Mesenchymal stem cell (in vitro differentiated cells and primary cell): ENCODE data around the gene MAP6.

Experiments used
- DNase-seq: peaks from one replicate; pipeline ENCODE4 v3.0.0-alpha.2; 2013
- H2AFZ ChIP-seq: one replicate; pipeline ENCODE4 v1.6.1; 2013; ENCODE audit warnings: low read depth, mild to moderate bottlenecking, control low read depth, inconsistent platforms, low read length, moderate library complexity
- H2AK5ac ChIP-seq: 2 replicates; pipeline ENCODE4 v1.6.1; 2013; ENCODE audit warnings: low read length, moderate library complexity, mild to moderate bottlenecking, inconsistent platforms; ENCODE audit not compliant: severe bottlenecking
- H2BK120ac ChIP-seq: one replicate; pipeline ENCODE4 v1.6.1; 2013; ENCODE audit warnings: low read depth, mild to moderate bottlenecking, inconsistent platforms, low read length, moderate library complexity
- H2BK12ac ChIP-seq, 2 experiments: one replicate each; pipeline ENCODE4 v1.6.1; 2013; ENCODE audit warnings: inconsistent platforms in 2 of 2, low read length in 2 of 2, mild to moderate bottlenecking in 2 of 2, moderate library complexity in 2 of 2, control low read depth in 1 of 2
- H2BK15ac ChIP-seq: one replicate; pipeline ENCODE4 v1.6.1; 2013; ENCODE audit warnings: mild to moderate bottlenecking, low read depth, inconsistent platforms; ENCODE audit not compliant: poor library complexity, severe bottlenecking
- H2BK5ac ChIP-seq: 2 replicates; pipeline ENCODE4 v1.6.1; 2013; ENCODE audit warnings: low read depth, mild to moderate bottlenecking, low read length, control low read depth, inconsistent platforms; ENCODE audit not compliant: poor library complexity, severe bottlenecking
- H3K14ac ChIP-seq, 2 experiments: one replicate each; pipeline ENCODE4 v1.6.1; 2013; ENCODE audit warnings: inconsistent platforms in 2 of 2, low read length in 2 of 2, control low read depth in 1 of 2, mild to moderate bottlenecking in 1 of 2, moderate library complexity in 1 of 2
- H3K18ac ChIP-seq, 2 experiments: one replicate each; pipeline ENCODE4 v1.6.1; 2013; ENCODE audit warnings: inconsistent platforms in 2 of 2, low read length in 2 of 2, control low read depth in 1 of 2, low read depth in 1 of 2, mild to moderate bottlenecking in 1 of 2
- H3K23ac ChIP-seq, 2 experiments: one replicate each; pipeline ENCODE4 v1.6.1; 2013; ENCODE audit warnings: inconsistent platforms in 2 of 2, low read length in 2 of 2, mild to moderate bottlenecking in 2 of 2, moderate library complexity in 2 of 2, control low read depth in 1 of 2
- H3K27ac ChIP-seq: 2 replicates; pipeline ENCODE4 v1.5.1; 2013; ENCODE audit warnings: mild to moderate bottlenecking, moderate library complexity, low read length, control low read depth, inconsistent platforms; ENCODE audit not compliant: poor library complexity, severe bottlenecking
- H3K27me3 ChIP-seq, 2 experiments: 2 replicates each; pipeline versions ENCODE4 v1.6.1 to v1.7.0; 2013; ENCODE audit warnings: low read length in 2 of 2, mild to moderate bottlenecking in 2 of 2, moderate library complexity in 2 of 2, control low read depth in 1 of 2, inconsistent platforms in 1 of 2; ENCODE audit not compliant: control insufficient read depth in 1 of 2, insufficient read depth in 1 of 2
- H3K36me3 ChIP-seq, 2 experiments: 2 replicates each; pipeline versions ENCODE4 v1.6.1 to v1.7.0; 2013; ENCODE audit warnings: low read length in 2 of 2, control low read depth in 1 of 2, inconsistent platforms in 1 of 2, low read depth in 1 of 2, mild to moderate bottlenecking in 1 of 2; ENCODE audit not compliant: insufficient read depth in 2 of 2, control insufficient read depth in 1 of 2
- H3K4ac ChIP-seq, 2 experiments: one replicate each; pipeline ENCODE4 v1.6.1; 2013; ENCODE audit warnings: inconsistent platforms in 2 of 2, low read length in 2 of 2, mild to moderate bottlenecking in 2 of 2, moderate library complexity in 2 of 2, control low read depth in 1 of 2, low read depth in 1 of 2
- H3K4me1 ChIP-seq: 2 replicates; pipeline ENCODE4 v1.6.1; 2013; ENCODE audit warnings: low read depth, low read length, control low read depth; ENCODE audit not compliant: control insufficient read depth, insufficient read depth
- H3K4me2 ChIP-seq: 2 replicates; pipeline ENCODE4 v1.6.1; 2013; ENCODE audit warnings: low read length, mild to moderate bottlenecking, inconsistent platforms; ENCODE audit not compliant: poor library complexity, severe bottlenecking
- H3K4me3 ChIP-seq, 2 experiments: 2 replicates each; pipeline versions ENCODE4 v1.5.1 to v1.7.0; 2013; ENCODE audit warnings: low read length in 2 of 2, mild to moderate bottlenecking in 2 of 2, control low read depth in 1 of 2, low read depth in 1 of 2; ENCODE audit not compliant: insufficient read depth in 1 of 2
- H3K79me1 ChIP-seq: replicated peaks from 2 replicates; pipeline ENCODE4 v1.6.1; 2013; ENCODE audit warnings: mild to moderate bottlenecking, control low read depth, low read length, inconsistent platforms; ENCODE audit not compliant: poor library complexity, severe bottlenecking
- H3K9ac ChIP-seq: 2 replicates; pipeline ENCODE4 v1.7.0; 2013; ENCODE audit warnings: mild to moderate bottlenecking, low read length, moderate library complexity
- H3K9me3 ChIP-seq: 2 replicates; pipeline ENCODE4 v1.7.0; 2013; ENCODE audit warnings: mild to moderate bottlenecking, low read length; ENCODE audit not compliant: control insufficient read depth
- H4K8ac ChIP-seq: one replicate; pipeline ENCODE4 v1.6.1; 2013; ENCODE audit warnings: inconsistent platforms, mild to moderate bottlenecking, low read length, moderate library complexity
- H4K91ac ChIP-seq: one replicate; pipeline ENCODE4 v1.6.1; 2013; ENCODE audit warnings: mild to moderate bottlenecking, low read length, inconsistent platforms
- WGBS: methylation state at CpG from one replicate; pipeline ENCODE4 v1.1.7; 2013; ENCODE audit warnings: mixed read lengths; 5-methylcytosine and 5-hydroxymethylcytosine counted together

MAP6 gene

DNA sequence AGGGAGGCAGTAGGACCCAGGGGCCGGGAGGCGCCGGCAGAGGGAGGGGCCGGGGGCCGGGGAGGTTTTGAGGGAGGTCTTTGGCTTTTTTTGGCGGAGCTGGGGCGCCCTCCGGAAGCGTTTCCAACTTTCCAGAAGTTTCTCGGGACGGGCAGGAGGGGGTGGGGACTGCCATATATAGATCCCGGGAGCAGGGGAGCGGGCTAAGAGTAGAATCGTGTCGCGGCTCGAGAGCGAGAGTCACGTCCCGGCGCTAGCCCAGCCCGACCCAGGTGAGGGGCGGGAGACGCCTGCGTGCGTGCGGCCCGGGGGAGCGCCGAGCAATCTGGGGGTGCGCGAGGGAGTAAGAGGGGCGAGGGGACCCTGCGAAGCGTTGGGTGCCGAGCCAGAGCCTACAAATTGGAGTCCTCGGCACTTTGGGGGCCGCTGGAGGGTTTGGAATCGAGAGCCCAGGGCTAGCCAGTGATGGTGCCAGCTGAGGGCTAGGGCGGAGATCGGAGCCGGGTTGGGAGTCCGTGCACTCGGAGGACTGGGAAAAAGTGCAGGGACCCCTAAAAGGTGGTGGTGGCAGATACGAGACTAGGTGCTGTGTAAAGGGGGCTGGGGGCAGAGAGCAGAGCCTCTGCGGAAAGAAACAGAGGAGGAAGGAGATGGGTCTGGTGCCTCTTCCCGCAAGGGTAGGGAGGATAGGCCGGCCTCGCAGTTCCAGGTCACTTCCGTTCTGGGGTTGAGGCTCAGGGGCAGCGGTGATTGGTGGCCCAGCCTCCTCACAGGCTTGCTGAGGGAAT, 106.6 kb downstream of the MAP6 start, which contains the start of gene SERPINH1:
TSS of gene SERPINH1 (plus strand) at position 206 of the 788 bp plus-strand sequence. CDS start 4,097 bp downstream, outside the sequence.
- Histone ChIP-seq H2BK120ac (peak within 1 kb of the TSS; percentile 93), H4K8ac (peak within 1 kb of the TSS; percentile 97), H2AFZ (peak within 1 kb of the TSS; percentile 5), H3K4ac (peak within 1 kb of the TSS; percentile 98 to 99), H4K91ac (peak within 1 kb of the TSS; percentile 99), H3K4me3 (peak within 1 kb of the TSS; percentile 86 to 92), H2AK5ac (peak within 1 kb of the TSS; percentile 99), H2BK15ac (peak within 1 kb of the TSS; percentile 99), H3K4me2 (peak within 1 kb of the TSS; percentile 82), H3K9me3 (no peaks in the 10 kb centered on the region), H3K18ac (peak within 1 kb of the TSS; percentile 88 to 97), H3K9ac (peak within 1 kb of the TSS; percentile 95), H3K23ac (peak within 1 kb of the TSS; percentile 20 to 95), H3K4me1 (peaks cover 51% of the 10 kb centered on the region), H3K14ac (peak within 1 kb of the TSS; percentile 25 to 97), H2BK5ac (peak within 1 kb of the TSS; percentile 98), H3K27me3 (no peaks in the 10 kb centered on the region), H2BK12ac (peak within 1 kb of the TSS; percentile 51 to 89), H3K79me1 (no peaks in the 10 kb centered on the region), H3K27ac (peak within 1 kb of the TSS; percentile 99), H3K36me3 (peaks cover 11 to 18% of the 10 kb centered on the region in 2 experiments)
- DNase-seq: peak; percentile 89
- under 1% methylated on average over 48 of the region's 51 CpGs for WGBS

DNA sequence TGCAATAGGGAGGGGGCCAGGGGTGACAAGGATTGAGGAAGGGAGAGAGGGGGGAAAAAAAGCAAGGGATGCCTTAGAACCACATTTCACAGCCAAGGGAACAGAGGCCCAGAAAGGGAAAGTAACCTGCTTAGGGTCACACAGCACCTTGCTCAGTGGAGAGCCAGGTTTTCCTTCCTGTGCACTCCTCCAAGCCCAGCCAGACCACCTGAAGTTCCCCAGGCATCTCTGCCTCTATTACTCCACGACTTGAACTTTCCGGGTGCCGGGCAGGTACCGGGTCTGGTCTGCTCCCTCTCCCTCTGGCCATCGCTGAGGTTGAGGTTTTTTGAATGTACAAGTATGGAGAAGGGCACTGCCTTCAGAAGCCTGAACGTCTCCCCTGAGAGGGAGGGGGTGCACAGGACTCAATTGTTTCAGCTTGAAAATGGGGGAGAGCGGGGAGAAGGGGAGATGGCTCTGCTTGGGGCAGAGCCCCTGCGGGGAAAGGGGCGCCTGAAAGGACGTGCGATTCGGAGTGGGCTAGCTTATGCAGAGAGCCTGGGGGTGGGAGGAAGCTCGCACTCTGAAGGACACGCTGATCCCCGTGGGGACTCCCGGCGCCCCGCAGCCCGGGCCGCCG, 107.3 kb downstream of the MAP6 start:
- Histone ChIP-seq H3K4me1 (peaks cover 47% of the 10 kb centered on the region), H3K79me1 (no peaks in the 10 kb centered on the region), H2BK5ac (no peak overlapping the region), H3K4me3 (peak overlapping the region; percentile 35 to 86), H3K4me2 (peak overlapping the region; percentile 72), H3K27ac (peak overlapping the region; percentile 31), H4K8ac (peak overlapping the region; percentile 35), H2AFZ (peak overlapping the region; percentile 5), H3K9ac (peak overlapping the region; percentile 95), H4K91ac (peak overlapping the region; percentile 74), H3K14ac (peak overlapping the region in 1 of 2 experiments; percentile 37), H3K18ac (peak overlapping the region; percentile 79 to 88), H3K27me3 (no peaks in the 10 kb centered on the region), H2BK15ac (peak overlapping the region; percentile 75), H3K36me3 (peaks cover 6 to 11% of the 10 kb centered on the region in 2 experiments), H2BK120ac (peak overlapping the region; percentile 69), H3K23ac (peak overlapping the region in 1 of 2 experiments; percentile 38), H3K4ac (peak overlapping the region; percentile 90 to 92), H2BK12ac (peak overlapping the region; percentile 51 to 89), H3K9me3 (no peaks in the 10 kb centered on the region), H2AK5ac (peak overlapping the region; percentile 40)
- WGBS: 15% methylated on average over 19 of the region's 21 CpGs
- no peak for DNase-seq

GRCh38 chr11:75560644-75561043, 108.2 kb downstream of the MAP6 start:
- Histone ChIP-seq H3K4ac (peak overlapping the region in 1 of 2 experiments; percentile 76), H2BK120ac (peak overlapping the region; percentile 64), H2BK15ac (peak overlapping the region; percentile 13), H3K36me3 (peaks cover 0 to 3% of the 10 kb centered on the region in 2 experiments), H3K4me2 (no peak overlapping the region), H4K8ac (no peak overlapping the region), H2BK12ac (peak overlapping the region; percentile 18 to 80), H3K4me1 (peaks cover 39% of the 10 kb centered on the region), H2AFZ (no peak overlapping the region), H3K27me3 (no peaks in the 10 kb centered on the region), H3K4me3 (peak overlapping the region in 1 of 2 experiments; percentile 26), H3K27ac (no peak overlapping the region), H3K14ac (no peak overlapping the region), H3K9me3 (no peaks in the 10 kb centered on the region), H2BK5ac (peak overlapping the region; percentile 24), H4K91ac (no peak overlapping the region), H3K79me1 (no peaks in the 10 kb centered on the region), H3K9ac (peak overlapping the region; percentile 95), H2AK5ac (no peak overlapping the region), H3K18ac (peak overlapping the region in 1 of 2 experiments; percentile 28), H3K23ac (no peak overlapping the region)
- DNase-seq: peak; percentile 45
- WGBS: 71% methylated on average over 1 of the region's 1 CpG
